ENCODE measurements around the gene LDAH. TPM values are rescaled to one million over a fixed set of nuclear protein-coding genes. Genes with fewer than 3 reads are reported as not detected.

Gene LDAH
- total RNA-seq, 1 experiment from 2014 or later, result 15.2 TPM

DNA sequence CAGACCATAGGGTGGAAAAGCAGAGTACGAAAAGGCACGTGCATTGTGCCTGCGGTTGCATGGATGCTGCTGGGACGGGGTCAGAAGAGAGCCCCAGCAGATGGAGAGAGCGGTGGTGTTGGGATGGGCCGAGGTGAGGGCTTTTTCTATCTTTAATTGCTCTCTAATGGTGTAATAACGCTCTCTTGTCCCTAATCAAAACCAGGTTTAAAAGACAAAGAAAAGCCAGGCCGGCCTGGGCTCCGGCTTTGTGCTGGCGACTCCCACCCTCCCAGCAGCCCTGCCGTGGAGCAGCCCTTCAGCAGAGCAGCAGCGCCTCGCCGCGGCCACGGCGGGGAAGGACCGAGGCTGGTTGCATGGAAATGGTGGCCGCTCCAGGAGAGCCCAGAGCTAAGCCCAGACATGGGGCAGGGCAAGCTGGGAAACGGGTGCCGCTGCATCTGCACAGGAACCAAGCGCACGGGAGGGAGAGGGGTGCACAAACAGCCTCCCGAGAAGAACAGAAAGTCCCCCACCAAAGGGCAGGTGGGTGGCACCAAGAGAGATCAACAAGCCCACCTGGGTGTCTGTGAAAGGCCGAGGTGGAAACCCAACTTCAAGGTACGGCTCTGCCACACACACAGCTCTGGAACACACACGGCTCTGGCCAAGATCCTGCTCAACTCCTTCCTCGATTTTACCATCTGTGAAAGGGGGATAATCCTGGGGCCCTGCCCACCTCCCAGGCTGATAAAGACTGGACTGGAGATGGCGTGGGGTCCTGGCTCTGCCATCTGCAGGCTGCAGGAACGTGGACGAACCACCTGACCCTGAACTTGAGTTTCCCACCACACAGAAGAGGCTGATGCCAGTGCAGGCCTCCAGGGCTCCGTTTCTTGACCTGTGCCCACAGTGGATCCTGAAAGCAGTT, 187.0 kb downstream of the LDAH start:
- H3K4me1 ChIP-seq (ENCODE audit: insufficient read depth, low read length), result no peaks in the 10 kb centered on the region; the same call in 1 of the 2 replicates
- H3K56ac ChIP-seq (ENCODE audit: insufficient read length, low read depth, low read length), result no peak overlapping the region
- H3K27ac ChIP-seq (ENCODE audit: insufficient read length, low read depth, low read length), result no peak overlapping the region
- H2BK20ac ChIP-seq (ENCODE audit: low read depth, low read length, poor library complexity, severe bottlenecking), result no peak overlapping the region
- H2BK12ac ChIP-seq (ENCODE audit: insufficient read length, low read depth, low read length), result no peak overlapping the region
- H3K27ac Mint-ChIP-seq, result peak overlapping the region in 2 of 3 experiments; percentile 44 to 93; a peak in 3 of 7 replicates
- H2AK5ac ChIP-seq (ENCODE audit: insufficient read length, low read length), result no peak overlapping the region
- H3K18ac ChIP-seq (ENCODE audit: insufficient read length, low read depth, low read length), result peak overlapping the region; percentile 72
- no peak overlapping the region for H3K4me3 Mint-ChIP-seq
- peak; percentile 98 for TF ChIP-seq CTCF (conservative IDR thresholded peaks at IDR 0.05)
- WGBS (ENCODE audit: extremely low coverage, insufficient read length, low lambda C conversion rate), result no CpG with 5 or more reads among the region's 32 CpGs
- no peak overlapping the region for H2BK15ac ChIP-seq (ENCODE audit: low read depth, low read length)
- no peaks in the 10 kb centered on the region for H3K27me3 Mint-ChIP-seq (ENCODE audit: low read depth)
- no peaks in the 10 kb centered on the region for H3K9me3 ChIP-seq (ENCODE audit: control insufficient read depth, low read depth, low read length)
- no peaks in the 10 kb centered on the region for H3K79me1 ChIP-seq (ENCODE audit: insufficient read depth, low read depth, low read length, poor library complexity, severe bottlenecking)
- peak; percentile 93 for DNase-seq
- H2AFZ ChIP-seq (ENCODE audit: low read length), result no peak overlapping the region
- H3K23ac ChIP-seq (ENCODE audit: insufficient read length, low read depth, low read length), result no peak overlapping the region
- H2BK120ac ChIP-seq (ENCODE audit: low read depth, low read length, poor library complexity, severe bottlenecking), result no peak overlapping the region
- peak overlapping the region; percentile 69 for H3K14ac ChIP-seq (ENCODE audit: insufficient read depth, low read length)
- H3K4me1 Mint-ChIP-seq, result peaks cover 27 to 31% of the 10 kb centered on the region in 2 experiments
- H3K36me3 Mint-ChIP-seq (ENCODE audit: insufficient read depth in 1 of 3, low read depth in 3 of 3), result peaks cover 0 to 4% (median 2%) of the 10 kb centered on the region in 3 experiments; a peak in 3 of 7 replicates
- no peak overlapping the region for H4K91ac ChIP-seq (ENCODE audit: insufficient read length, low read depth, low read length)
- no peak overlapping the region for H3K4me2 ChIP-seq (ENCODE audit: insufficient read depth, insufficient read length, low read length)
- H3K79me2 ChIP-seq (ENCODE audit: insufficient read depth, low read length), result no peaks in the 10 kb centered on the region
- H3K4ac ChIP-seq (ENCODE audit: low read depth, low read length), result no peak overlapping the region
- no peaks in the 10 kb centered on the region for H3K23me2 ChIP-seq (ENCODE audit: insufficient read length, low read depth, low read length, poor library complexity, severe bottlenecking)
- H3K9me3 Mint-ChIP-seq, result no peaks in the 10 kb centered on the region
- no peaks in the 10 kb centered on the region for H3K27me3 ChIP-seq (ENCODE audit: insufficient read depth, low read length)
- no peak overlapping the region for H3K9ac ChIP-seq (ENCODE audit: extremely low read depth, insufficient read length, low read length)
- H2BK5ac ChIP-seq (ENCODE audit: insufficient read length, low read length), result no peak overlapping the region
- no peak overlapping the region for H4K5ac ChIP-seq (ENCODE audit: insufficient read length, low read depth, low read length)
- H3T11ph ChIP-seq (ENCODE audit: low read length), result no peak overlapping the region
- H4K8ac ChIP-seq (replicated peaks; ENCODE audit: insufficient read length, low read depth, low read length), result no peak overlapping the region
- H4K20me1 ChIP-seq (ENCODE audit: control insufficient read depth, insufficient read depth, insufficient read length), result no peaks in the 10 kb centered on the region
